Chondrocyte (in vitro differentiated cells): ENCODE measurements around the gene ETNPPL. TPM values are rescaled to one million over a fixed set of nuclear protein-coding genes. Genes with fewer than 3 reads are reported as not detected.

Source experiments
- DNase-seq: peaks from one replicate; pipeline ENCODE4 v3.0.0; 2021; ENCODE audit warnings: mixed read lengths, low spot score
- H3K27ac Mint-ChIP-seq: one replicate; pipeline ENCODE4 v1.8.0; 2021; ENCODE audit warnings: mild to moderate bottlenecking, moderate library complexity, mixed read lengths; ENCODE audit not compliant: unreplicated experiment
- H3K27me3 Mint-ChIP-seq: 2 replicates; pipeline ENCODE4 v1.8.0; 2021; ENCODE audit warnings: low read depth, mixed read lengths
- H3K36me3 Mint-ChIP-seq: 2 replicates; pipeline ENCODE4 v1.8.0; 2021; ENCODE audit warnings: low read depth, mixed read lengths
- H3K4me1 Mint-ChIP-seq: 2 replicates; pipeline ENCODE4 v1.8.0; 2021; ENCODE audit warnings: low read depth, mild to moderate bottlenecking, mixed read lengths
- H3K4me3 Mint-ChIP-seq: one replicate; pipeline ENCODE4 v1.8.0; 2021; ENCODE audit warnings: mild to moderate bottlenecking, moderate library complexity, mixed read lengths; ENCODE audit not compliant: unreplicated experiment
- H3K9me3 Mint-ChIP-seq: 2 replicates; pipeline ENCODE4 v1.8.0; 2021; ENCODE audit warnings: low read depth, mixed read lengths
- long read RNA-seq: library from polyadenylated mRNA; stranded (forward); transcript quantifications from one replicate; pipeline ENCODE4 v2.0.0, GENCODE V29; 2021
- total RNA-seq: library from RNA; stranded (reverse); gene quantifications from 3 replicates; pipeline ENCODE4 v1.2.1, GENCODE V29; 2021
- TF ChIP-seq, protein P1 (sequence below): fragments of 200-600 bp; sonication (generic); IDR thresholded peaks from 2 replicates; pipeline ENCODE4 v1.5.0; 2021; ENCODE audit warnings: antibody characterized with exemption, mild to moderate bottlenecking, moderate library complexity

ETNPPL gene
- not detected in 3 replicates for total RNA-seq
- long read RNA-seq: 0 reads

DNA sequence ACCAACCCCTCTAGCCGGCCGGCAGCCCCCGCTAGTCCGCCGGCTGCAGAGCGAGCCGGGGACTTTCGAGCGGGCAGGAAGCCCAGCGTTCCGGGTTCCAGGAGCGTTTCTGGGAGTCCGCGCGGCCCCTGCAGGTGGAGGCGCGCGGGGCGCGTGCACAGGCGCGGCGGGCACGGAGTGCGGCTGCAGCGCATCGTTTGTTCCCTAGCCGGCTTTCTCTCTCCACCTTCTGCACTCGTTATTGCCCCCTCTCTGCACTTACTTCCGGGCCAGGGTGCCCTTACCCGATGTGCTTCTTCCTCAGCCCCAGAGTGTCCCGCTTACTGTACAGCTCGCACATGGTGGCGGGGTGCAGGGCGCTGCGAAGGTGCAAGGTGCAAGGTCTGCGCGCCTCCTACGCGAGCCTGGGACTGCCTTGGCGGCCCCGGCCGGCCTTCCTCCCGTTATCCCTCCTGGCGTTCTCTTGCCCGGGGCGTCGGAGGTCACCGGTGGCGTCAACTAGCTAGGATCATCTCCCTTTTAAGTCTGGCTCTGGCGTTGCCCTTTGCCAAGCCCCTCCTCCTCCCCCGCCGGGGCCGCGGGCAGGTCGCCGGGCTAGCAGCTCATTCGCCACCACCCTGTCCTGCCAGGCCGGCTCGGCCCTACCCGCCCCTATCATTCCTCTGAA is at the start of gene ETNPPL:
TSS of gene ETNPPL (minus strand) at position 495 of the 667 bp plus-strand sequence. CDS start at position 340, 155 bp downstream.
- Mint-ChIP-seq H3K4me3 (peak within 1 kb of the TSS; percentile 75), H3K9me3 (no peaks in the 10 kb centered on the region), H3K4me1 (peaks cover 8% of the 10 kb centered on the region), H3K27ac (no peak within 1 kb of the TSS), H3K36me3 (peaks cover 3% of the 10 kb centered on the region), H3K27me3 (peaks cover 19% of the 10 kb centered on the region)
- TF ChIP-seq, protein P1, sequence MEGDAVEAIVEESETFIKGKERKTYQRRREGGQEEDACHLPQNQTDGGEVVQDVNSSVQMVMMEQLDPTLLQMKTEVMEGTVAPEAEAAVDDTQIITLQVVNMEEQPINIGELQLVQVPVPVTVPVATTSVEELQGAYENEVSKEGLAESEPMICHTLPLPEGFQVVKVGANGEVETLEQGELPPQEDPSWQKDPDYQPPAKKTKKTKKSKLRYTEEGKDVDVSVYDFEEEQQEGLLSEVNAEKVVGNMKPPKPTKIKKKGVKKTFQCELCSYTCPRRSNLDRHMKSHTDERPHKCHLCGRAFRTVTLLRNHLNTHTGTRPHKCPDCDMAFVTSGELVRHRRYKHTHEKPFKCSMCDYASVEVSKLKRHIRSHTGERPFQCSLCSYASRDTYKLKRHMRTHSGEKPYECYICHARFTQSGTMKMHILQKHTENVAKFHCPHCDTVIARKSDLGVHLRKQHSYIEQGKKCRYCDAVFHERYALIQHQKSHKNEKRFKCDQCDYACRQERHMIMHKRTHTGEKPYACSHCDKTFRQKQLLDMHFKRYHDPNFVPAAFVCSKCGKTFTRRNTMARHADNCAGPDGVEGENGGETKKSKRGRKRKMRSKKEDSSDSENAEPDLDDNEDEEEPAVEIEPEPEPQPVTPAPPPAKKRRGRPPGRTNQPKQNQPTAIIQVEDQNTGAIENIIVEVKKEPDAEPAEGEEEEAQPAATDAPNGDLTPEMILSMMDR: peak; percentile 43
- DNase-seq: no peak

DNA sequence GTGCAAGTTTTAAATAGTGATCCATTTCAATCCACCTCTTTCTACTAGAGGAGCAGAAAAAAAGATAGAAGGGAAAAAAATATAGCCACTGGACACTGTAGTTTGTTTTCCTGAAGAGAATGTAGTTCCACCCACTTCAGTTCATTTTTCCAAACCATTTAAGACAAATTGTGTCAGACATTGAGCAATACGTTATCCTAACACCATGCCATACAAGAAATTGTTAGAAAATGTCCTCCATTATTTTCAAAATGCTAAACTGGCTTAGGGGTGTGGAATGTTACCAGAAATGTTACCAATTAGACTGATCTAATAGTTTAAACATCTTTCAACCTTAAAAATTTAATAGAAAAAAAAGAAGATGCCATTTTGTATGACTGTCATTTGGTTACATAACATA is 48.6 kb upstream of the ETNPPL start:
- Mint-ChIP-seq H3K36me3 (no peaks in the 10 kb centered on the region), H3K4me1 (no peaks in the 10 kb centered on the region), H3K27me3 (no peaks in the 10 kb centered on the region), H3K9me3 (no peaks in the 10 kb centered on the region), H3K27ac (no peak overlapping the region), H3K4me3 (no peak overlapping the region)
- TF ChIP-seq, protein P1: no peak
- no peak for DNase-seq

DNA sequence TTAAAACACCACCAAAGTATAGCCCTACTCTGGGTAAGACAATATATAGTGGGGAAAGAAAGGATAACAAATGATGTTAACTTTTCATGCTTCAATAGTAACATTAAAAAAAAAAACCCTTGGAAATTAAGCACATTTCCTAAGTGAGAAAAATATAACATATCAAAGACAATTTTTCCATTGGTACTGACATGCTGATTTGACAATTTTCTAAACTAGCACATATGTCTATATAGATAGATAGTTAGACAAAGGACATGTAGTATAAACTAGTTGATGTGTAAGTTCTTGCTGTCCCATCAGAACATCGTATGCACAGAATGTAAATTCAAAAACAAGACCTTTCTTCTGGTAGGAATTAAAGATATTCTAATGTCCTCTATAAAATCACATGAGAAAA is 47.2 kb upstream of the ETNPPL start:
- no peak for DNase-seq
- Mint-ChIP-seq H3K9me3 (no peaks in the 10 kb centered on the region), H3K36me3 (no peaks in the 10 kb centered on the region), H3K27ac (no peak overlapping the region), H3K27me3 (no peaks in the 10 kb centered on the region), H3K4me1 (no peaks in the 10 kb centered on the region), H3K4me3 (no peak overlapping the region)
- TF ChIP-seq, protein P1: no peak

DNA sequence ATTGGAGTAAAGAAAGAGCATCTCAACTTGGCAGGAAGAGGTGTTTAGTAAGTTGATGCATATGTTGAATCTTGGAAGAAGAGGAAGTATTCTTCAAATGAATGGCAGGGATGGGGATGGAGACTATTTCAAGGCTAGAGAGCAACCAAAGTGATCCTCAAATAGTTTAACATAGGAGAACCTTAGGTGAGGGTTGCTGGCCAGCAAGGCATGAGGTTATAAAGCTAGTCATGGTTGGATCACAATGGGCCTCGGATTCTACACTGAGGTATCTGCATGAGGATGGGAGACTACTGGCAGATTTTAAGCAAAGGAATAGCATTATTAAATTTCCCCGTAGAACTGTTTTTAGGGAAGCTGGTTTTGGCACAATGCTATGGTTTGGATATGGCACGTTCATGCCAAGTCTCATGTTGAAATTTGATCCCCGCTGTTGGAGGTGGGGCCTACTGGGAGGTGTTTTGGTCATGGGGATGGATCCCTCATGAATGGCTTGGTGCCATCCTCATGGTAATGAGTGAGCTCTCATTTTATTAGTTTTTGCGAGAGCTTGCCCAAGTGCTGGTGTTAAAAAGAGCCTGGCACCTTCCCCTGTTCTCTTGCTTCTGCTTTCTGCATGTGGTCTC is 41.9 kb upstream of the ETNPPL start:
- Mint-ChIP-seq H3K27ac (no peak overlapping the region), H3K27me3 (no peaks in the 10 kb centered on the region), H3K36me3 (no peaks in the 10 kb centered on the region), H3K4me1 (no peaks in the 10 kb centered on the region), H3K9me3 (no peaks in the 10 kb centered on the region), H3K4me3 (no peak overlapping the region)
- TF ChIP-seq, protein P1: no peak
- no peak for DNase-seq

DNA sequence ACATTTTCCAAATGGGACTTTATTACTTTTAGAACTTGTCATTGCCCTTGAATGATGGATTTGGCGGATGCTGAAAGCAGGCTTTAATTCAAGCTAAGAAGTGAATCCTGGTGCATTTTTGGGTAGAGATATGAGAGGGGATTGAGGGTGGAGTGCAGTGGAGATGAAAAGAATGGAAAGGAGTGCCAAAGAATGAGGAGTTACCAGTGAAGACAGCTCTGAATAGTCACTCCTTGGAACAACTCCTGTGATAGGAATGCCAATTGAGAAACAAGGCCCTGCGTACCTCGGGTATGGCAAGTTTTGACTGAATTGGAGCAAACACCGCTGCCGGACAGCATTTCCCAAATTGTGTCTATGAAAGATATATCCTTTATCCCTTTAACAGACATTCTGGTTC is 36.5 kb upstream of the ETNPPL start:
- Mint-ChIP-seq H3K27me3 (no peaks in the 10 kb centered on the region), H3K4me1 (peaks cover 9% of the 10 kb centered on the region), H3K36me3 (no peaks in the 10 kb centered on the region), H3K4me3 (no peak overlapping the region), H3K27ac (no peak overlapping the region), H3K9me3 (no peaks in the 10 kb centered on the region)
- no peak for DNase-seq
- TF ChIP-seq, protein P1: no peak
